Heart left ventricle (tissue), 13 donors: ENCODE data around the gene ESPNL.
"Not testable (repeated sequence)": the region's sequence is repeated elsewhere in the genome, so short reads cannot be mapped to it uniquely, and the experiment has no call there.

Experiments used
- CTCF ChIP-seq, 12 donors: fragments of 200-600 bp; sonication (generic) in 4 of 12; IDR thresholded peaks; one replicate each; pipeline versions ENCODE4 v1.5.0 to v1.8.0; 2018 to 2022; ENCODE audit warnings: antibody characterized with exemption in 12 of 12, mild to moderate bottlenecking in 5 of 12
- POLR2A ChIP-seq, 2 donors: fragments of 450-650 bp; IDR thresholded peaks; one replicate each; pipeline ENCODE4 v1.6.1; 2017; ENCODE audit warnings: antibody characterized with exemption in 2 of 2, mild to moderate bottlenecking in 2 of 2, moderate library complexity in 2 of 2
- donor health status: ischemic (EF 13 %, LVEDD 7.1; RV severe dilation, severe dysfunction).
- donor health status: DM: no; HTN: yes; CAD: no.
- donor health status: DM: no; HTN: no; CAD: no.
- donor health status: ischemic (EF 25% LVEDD 6.9; RV normal size, moderate dysfunction).
- donor health status: ischemic (EF 25% LVEDD 5.7; RV mildly dilated, moderate dysfunction).
- donor health status: ischemic (EF 35%, LVEDD 5.7; RV mildly dilated, moderate dysfunction).
- donor health status: nonischemic (EF 11% LVEDD 7.7; RV severe dilation, severe dysfunction).
- donor health status: DM: yes; HTN: yes; CAD: no.
- donor health status: PGD.
- donor health status: ischemic (EF 29% LVEDD 5.4; RV normal size, mild dysfunction).
- donor health status: nonischemic (EF 23%, LVEDD 6.1; RV moderate dilation, normal function).

- not testable (repeated sequence) for TF ChIP-seq POLR2A, CTCF (IDR thresholded peaks at IDR 0.05)
Measured at GRCh38 chr2:238066718-238067117, 33.4 kb upstream of the ESPNL start.
